Cardiac fibroblast (primary cell): ENCODE measurements around the gene TEKT2.

Source experiments
- DNase-seq, 2 donors: peaks; one replicate each; pipeline versions ENCODE4 v3.0.0 to v3.0.0-alpha.2; 2010; ENCODE audit warnings: low read depth in 2 of 2
- H3K4me3 ChIP-seq, 2 donors: replicated peaks in 1 of 2; 1 replicate in 1 of 2; 2 replicates in 1 of 2; pipeline ENCODE4 v1.5.1; 2011; ENCODE audit warnings: low read depth in 2 of 2, low read length in 2 of 2, mild to moderate bottlenecking in 2 of 2, moderate library complexity in 1 of 2
- TF ChIP-seq, protein P1 (sequence below): IDR thresholded peaks from one replicate; pipeline ENCODE4 v1.5.1; 2011; ENCODE audit warnings: low read depth, mild to moderate bottlenecking, low read length, inconsistent platforms

Gene TEKT2, protein sequence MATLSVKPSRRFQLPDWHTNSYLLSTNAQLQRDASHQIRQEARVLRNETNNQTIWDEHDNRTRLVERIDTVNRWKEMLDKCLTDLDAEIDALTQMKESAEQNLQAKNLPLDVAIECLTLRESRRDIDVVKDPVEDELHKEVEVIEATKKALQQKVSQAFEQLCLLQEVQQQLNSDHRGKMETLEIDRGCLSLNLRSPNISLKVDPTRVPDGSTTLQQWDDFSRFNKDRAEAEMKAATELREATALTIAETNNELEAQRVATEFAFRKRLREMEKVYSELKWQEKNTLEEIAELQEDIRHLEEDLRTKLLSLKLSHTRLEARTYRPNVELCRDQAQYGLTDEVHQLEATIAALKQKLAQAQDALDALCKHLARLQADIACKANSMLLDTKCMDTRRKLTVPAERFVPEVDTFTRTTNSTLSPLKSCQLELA

DNA sequence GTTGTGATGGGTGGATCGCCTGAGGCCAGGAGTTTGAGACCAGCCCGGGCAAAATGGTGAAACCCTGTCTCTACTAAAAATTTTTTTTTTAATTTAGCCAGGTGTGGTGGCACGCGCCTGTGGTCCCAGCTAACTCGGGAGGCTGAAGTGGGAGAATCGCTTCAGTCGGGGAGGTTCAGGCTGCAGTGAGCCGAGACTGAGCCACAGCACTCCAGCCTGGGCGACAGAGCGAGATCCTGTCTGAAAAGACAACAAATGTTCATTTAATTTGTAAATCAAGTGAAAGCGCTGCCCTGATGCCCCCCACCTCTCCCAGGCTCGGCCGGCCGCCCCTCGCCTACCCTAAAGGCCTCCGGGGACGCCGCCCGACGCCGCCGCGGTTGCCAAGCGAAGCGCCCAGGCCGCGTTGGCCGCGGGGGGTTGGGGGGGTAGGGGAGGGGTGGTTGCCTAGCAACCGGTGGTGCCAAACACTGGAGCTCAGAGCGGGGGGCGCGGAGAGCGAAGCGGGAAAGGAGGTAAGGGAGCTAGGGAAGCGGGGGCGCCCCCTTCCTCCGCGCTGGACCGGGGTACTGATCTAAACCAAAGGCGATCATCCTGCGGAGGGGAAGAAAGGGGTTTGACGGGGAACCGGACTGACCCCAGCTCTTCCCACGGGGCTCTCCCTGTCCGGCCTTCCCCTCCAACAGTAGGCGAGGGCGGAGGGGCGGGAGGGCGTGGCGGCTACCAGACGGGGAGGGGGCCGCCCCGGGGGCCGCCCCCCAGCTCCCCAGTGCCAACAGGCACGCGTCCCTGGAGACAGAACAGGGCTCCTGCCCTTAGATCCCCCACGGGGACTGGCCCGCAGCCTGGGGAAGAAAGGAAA, at the start of gene TEKT2:
Gene TEKT2 (plus strand): TSS at position 460 of the 862 bp plus-strand sequence. CDS start 828 bp downstream, outside the sequence.
- H3K4me3 ChIP-seq = peak within 1 kb of the TSS; percentile 51 to 58
- TF ChIP-seq, protein P1, sequence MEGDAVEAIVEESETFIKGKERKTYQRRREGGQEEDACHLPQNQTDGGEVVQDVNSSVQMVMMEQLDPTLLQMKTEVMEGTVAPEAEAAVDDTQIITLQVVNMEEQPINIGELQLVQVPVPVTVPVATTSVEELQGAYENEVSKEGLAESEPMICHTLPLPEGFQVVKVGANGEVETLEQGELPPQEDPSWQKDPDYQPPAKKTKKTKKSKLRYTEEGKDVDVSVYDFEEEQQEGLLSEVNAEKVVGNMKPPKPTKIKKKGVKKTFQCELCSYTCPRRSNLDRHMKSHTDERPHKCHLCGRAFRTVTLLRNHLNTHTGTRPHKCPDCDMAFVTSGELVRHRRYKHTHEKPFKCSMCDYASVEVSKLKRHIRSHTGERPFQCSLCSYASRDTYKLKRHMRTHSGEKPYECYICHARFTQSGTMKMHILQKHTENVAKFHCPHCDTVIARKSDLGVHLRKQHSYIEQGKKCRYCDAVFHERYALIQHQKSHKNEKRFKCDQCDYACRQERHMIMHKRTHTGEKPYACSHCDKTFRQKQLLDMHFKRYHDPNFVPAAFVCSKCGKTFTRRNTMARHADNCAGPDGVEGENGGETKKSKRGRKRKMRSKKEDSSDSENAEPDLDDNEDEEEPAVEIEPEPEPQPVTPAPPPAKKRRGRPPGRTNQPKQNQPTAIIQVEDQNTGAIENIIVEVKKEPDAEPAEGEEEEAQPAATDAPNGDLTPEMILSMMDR = no peak
- DNase-seq = peak in 1 of 2 donors; percentile 53

DNA sequence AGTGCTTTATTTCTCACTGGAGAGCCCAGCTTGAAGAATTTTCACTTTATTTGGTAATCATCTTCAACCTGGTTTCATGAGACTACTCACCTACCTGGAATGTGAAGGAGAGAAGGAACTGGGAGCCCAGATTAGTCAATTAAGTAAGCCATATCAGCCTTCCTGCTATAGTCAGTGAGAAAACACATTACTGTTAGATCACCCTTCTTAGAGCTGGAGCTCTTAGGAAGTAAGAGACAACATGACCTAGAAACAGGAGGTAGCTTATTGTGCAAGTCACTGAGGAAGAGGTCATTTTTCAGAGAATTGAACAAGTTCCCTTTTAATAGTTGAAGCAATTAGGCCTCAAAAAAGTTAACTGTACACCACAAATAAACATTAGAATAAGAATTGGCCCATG, 49.2 kb upstream of the TEKT2 start:
- H3K4me3 ChIP-seq = no peak overlapping the region
- peak; percentile 42 to 80 for DNase-seq
- TF ChIP-seq, protein P1 = no peak

DNA sequence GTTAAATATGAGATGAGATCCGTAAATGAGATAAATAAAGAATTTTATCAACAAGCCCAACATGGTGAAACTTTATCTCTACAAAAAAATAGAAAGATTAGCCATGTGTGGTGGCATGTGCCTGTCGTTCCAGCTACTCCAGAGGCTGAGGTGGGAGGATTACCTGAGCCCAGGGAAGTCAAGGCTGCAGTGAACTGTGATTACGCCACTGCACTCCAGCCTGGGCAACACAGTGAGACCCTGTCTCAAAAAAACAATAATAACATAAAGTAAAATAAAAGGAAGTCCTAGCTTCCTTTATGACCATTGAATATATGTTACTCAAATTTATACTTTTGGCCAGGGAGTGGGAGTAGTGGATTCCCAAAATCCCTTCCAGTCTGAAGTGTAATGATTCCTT, 48.7 kb upstream of the TEKT2 start:
- TF ChIP-seq, protein P1 = no peak
- no peak for DNase-seq
- H3K4me3 ChIP-seq = no peak overlapping the region

DNA sequence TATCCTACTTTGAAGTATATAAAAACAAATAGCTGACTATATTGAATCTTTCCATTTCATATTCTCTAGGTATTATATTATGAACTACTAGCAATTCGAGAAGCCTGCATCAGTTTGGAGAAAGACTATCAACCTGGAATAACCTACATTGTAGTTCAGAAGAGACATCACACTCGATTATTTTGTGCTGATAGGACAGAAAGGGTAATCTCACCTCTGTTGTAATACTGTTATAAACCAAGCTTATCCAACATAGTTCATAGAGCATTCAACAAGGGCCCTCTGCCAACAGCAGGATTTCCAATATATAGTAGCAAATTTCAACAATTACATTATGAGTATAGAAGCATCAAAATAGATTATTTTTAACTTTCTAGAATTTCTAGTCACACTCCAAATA, 43.7 kb upstream of the TEKT2 start:
- TF ChIP-seq, protein P1 = no peak
- no peak overlapping the region for H3K4me3 ChIP-seq
- no peak for DNase-seq

DNA sequence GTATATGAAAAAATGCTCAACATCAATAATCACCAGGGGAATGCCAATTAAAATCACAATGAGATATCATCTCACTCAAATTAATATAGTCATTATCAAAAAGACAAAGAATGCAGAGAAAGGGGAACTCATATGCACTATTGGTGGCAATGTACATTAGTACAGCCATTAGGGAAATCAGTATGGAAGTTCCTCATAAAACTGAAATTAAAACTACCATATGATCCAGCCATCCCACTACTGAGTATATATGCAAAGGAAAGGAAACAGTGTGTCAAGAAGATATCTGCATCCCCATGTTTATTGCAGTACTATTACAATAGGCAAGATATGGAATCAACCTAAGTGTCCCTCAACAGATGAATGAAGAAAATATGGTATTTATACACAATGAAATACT, 32.1 kb upstream of the TEKT2 start:
- no peak for DNase-seq
- TF ChIP-seq, protein P1 = no peak

DNA sequence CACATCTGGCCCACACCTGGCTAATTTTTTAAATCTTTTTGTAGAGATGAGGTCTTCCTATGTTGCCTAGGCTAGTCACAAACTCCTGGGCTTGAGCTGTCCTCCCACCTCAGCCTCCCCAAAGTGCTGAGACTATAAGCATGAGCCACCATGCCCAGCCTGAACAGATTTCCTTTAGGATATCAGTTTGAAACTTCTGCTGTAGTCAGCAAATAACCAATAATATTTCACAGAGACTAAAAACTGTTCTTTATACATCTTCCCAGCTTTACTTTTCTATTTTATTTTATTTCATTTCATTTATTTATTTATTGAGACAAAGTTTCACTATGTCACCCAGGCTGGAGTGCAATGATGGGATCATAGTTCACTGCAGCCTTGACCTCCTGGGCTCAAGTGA, 29.9 kb upstream of the TEKT2 start:
- TF ChIP-seq, protein P1 = no peak
- DNase-seq = no peak

More for the DNA sequence above, 32.1 kb upstream of the TEKT2 start:
- no peak overlapping the region for H3K4me3 ChIP-seq

More for the DNA sequence above, 29.9 kb upstream of the TEKT2 start:
- H3K4me3 ChIP-seq = no peak overlapping the region
